Left ventricle myocardium inferior (tissue), 1 donor: Measurements from ENCODE around the gene TMEM170A. TPM values are rescaled to one million over a fixed set of nuclear protein-coding genes. Genes with fewer than 3 reads are reported as not detected.

Experiments used
- DNase-seq: peaks from one replicate; pipeline ENCODE4 v3.0.0-alpha.2; 2020
- H3K27ac ChIP-seq: fragments of 200-600 bp; replicated peaks from 2 replicates; pipeline ENCODE4 v1.8.0; 2021
- H3K27me3 ChIP-seq: fragments of 200-600 bp; 2 replicates; pipeline ENCODE4 v1.8.0; 2021; ENCODE audit warnings: low read depth
- H3K36me3 ChIP-seq: fragments of 200-600 bp; 2 replicates; pipeline ENCODE4 v1.8.0; 2021
- H3K4me1 ChIP-seq: fragments of 200-600 bp; 2 replicates; pipeline ENCODE4 v1.8.0; 2021
- H3K4me3 ChIP-seq: fragments of 200-600 bp; 2 replicates; pipeline ENCODE4 v1.8.0; 2021; ENCODE audit warnings: mild to moderate bottlenecking, moderate library complexity
- H3K9me3 ChIP-seq: fragments of 200-600 bp; replicated peaks from 2 replicates; pipeline ENCODE4 v1.8.0; 2021
- intact Hi-C: fragments of 100-400 bp; cut with micrococcal nuclease; formaldehyde crosslinking; loops from one replicate; pipeline ENCODE4 v1.11.0; 2022
- total RNA-seq: library from RNA; stranded (reverse); fragmentation: NEBNext Ultra II Directional; extraction: Animal tissue kit (Norgen Biotek cat#: 25700); gene quantifications from one replicate; pipeline ENCODE4 v1.2.1, GENCODE V29; 2021
- TF ChIP-seq, protein P1 (sequence below): fragments of 200-600 bp; IDR thresholded peaks from 2 replicates; pipeline ENCODE4 v1.8.0; 2021; ENCODE audit warnings: antibody characterized with exemption, mild to moderate bottlenecking, borderline replicate concordance
- donor health status: DM: no; HTN: yes; CAD: no; lungs with severe emphysema.

Gene TMEM170A
- total RNA-seq, 1 donor from 2014 or later, result 10.3 TPM

DNA sequence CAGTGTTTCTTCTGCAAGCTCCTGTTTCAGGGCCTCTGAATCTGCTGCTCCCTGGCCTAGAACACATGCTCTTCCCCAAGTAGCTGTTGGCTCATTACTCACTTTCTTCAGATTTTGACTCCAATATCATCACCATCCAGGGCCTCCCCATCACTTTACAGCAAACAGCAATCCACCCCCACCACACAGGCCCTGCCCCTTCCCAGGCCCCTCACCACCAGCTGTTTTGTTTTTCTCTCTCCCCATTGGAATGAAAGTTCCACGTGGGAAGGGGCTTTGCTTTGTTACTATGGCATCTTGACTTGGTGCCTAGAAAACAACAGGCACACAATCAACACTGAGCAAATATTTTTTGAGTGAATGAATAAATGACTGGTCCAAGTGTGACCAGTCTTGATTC lies 4.0 kb downstream of the TMEM170A start:
- no peaks in the 10 kb centered on the region for H3K9me3 ChIP-seq
- H3K27ac ChIP-seq, result no peak overlapping the region
- no peaks in the 10 kb centered on the region for H3K27me3 ChIP-seq
- TF ChIP-seq, protein P1, sequence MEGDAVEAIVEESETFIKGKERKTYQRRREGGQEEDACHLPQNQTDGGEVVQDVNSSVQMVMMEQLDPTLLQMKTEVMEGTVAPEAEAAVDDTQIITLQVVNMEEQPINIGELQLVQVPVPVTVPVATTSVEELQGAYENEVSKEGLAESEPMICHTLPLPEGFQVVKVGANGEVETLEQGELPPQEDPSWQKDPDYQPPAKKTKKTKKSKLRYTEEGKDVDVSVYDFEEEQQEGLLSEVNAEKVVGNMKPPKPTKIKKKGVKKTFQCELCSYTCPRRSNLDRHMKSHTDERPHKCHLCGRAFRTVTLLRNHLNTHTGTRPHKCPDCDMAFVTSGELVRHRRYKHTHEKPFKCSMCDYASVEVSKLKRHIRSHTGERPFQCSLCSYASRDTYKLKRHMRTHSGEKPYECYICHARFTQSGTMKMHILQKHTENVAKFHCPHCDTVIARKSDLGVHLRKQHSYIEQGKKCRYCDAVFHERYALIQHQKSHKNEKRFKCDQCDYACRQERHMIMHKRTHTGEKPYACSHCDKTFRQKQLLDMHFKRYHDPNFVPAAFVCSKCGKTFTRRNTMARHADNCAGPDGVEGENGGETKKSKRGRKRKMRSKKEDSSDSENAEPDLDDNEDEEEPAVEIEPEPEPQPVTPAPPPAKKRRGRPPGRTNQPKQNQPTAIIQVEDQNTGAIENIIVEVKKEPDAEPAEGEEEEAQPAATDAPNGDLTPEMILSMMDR, result no peak
- no peaks in the 10 kb centered on the region for H3K36me3 ChIP-seq
- intact Hi-C loops, result no loop called here
- H3K4me1 ChIP-seq, result peaks cover 71% of the 10 kb centered on the region
- no peak for DNase-seq
- H3K4me3 ChIP-seq, result no peak overlapping the region

- Histone ChIP-seq H3K4me1 (peaks cover 76% of the 10 kb centered on the region), H3K4me3 (no peak overlapping the region), H3K27ac (no peak overlapping the region), H3K36me3 (no peaks in the 10 kb centered on the region), H3K27me3 (no peaks in the 10 kb centered on the region), H3K9me3 (no peaks in the 10 kb centered on the region)
- TF ChIP-seq, protein P1, result no peak
- DNase-seq, result no peak
- intact Hi-C loops, result no loop called here
Measured at GRCh38 chr16:75459691-75460090, 4.8 kb downstream of the TMEM170A start.

DNA sequence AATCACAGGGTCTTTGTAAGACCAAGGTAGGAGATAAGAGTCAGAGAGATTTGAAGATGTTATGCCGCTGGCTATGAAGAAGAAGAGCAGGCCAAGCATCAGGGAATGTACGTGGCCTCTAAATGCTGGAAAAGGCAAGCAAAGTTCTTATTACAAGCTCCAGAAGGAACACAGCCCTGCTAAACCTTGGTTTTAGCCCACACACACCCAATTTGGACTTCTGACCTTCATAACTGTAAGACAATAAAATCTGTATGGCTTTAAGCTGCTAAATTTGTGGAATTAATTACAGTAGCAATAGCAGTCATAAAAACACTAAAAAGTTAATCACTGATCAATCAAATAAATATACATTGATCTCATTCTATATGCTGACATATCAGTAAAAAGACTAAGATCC lies 6.0 kb downstream of the TMEM170A start:
- no peak for DNase-seq

GRCh38 chr16:75458029-75458428 lies 6.5 kb downstream of the TMEM170A start:
- no peaks in the 10 kb centered on the region for H3K27me3 ChIP-seq
- H3K9me3 ChIP-seq, result no peaks in the 10 kb centered on the region
- no peak overlapping the region for H3K4me3 ChIP-seq
- DNase-seq, result no peak
- H3K4me1 ChIP-seq, result peaks cover 76% of the 10 kb centered on the region
- TF ChIP-seq, protein P1, result no peak
- intact Hi-C loops, result no loop called here
- H3K27ac ChIP-seq, result no peak overlapping the region
- no peaks in the 10 kb centered on the region for H3K36me3 ChIP-seq

More for the DNA sequence above, 6.0 kb downstream of the TMEM170A start:
- TF ChIP-seq, protein P1, result no peak
- intact Hi-C loops, result no loop called here
- Histone ChIP-seq H3K9me3 (no peaks in the 10 kb centered on the region), H3K36me3 (no peaks in the 10 kb centered on the region), H3K4me3 (no peak overlapping the region), H3K4me1 (peaks cover 75% of the 10 kb centered on the region), H3K27me3 (no peaks in the 10 kb centered on the region), H3K27ac (no peak overlapping the region)

DNA sequence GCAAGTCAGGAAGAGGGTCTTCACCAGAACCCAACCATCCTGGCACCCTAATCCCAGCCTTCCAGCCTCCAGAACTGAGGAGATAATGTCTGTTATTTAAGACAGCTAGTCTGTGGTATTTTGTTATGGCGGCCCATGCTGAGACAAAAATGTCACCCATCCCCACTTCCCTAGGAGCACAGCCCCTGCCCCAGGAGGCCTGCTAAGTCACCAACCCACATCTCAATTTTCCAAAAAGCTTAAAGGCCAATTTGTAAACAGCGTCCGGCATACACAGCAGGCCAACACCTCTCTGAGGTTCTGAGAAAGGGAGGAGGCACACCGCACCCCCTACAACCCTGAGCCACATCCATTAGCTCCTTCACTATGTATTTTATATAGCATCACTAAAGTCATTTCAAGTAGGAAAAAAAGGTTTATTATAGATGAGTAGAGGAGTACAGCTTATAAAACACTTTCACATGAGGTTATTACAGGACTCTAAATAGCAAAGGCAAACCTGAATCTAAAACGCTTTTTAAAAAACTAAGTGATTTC lies 6.9 kb downstream of the TMEM170A start:
- H3K27me3 ChIP-seq, result no peaks in the 10 kb centered on the region
- H3K4me1 ChIP-seq, result peaks cover 76% of the 10 kb centered on the region
- no peaks in the 10 kb centered on the region for H3K9me3 ChIP-seq
- TF ChIP-seq, protein P1, result no peak
- no peaks in the 10 kb centered on the region for H3K36me3 ChIP-seq
- no peak overlapping the region for H3K27ac ChIP-seq
- intact Hi-C loops, result no loop called here
- no peak overlapping the region for H3K4me3 ChIP-seq
- no peak for DNase-seq
